SIG-M5 treated with dmso at 0.1 percent for 504 hours (cell line): ENCODE data around the gene IL17REL.

Experiments used
- DNase-seq: peaks from one replicate; lab custom pipeline; 2025; ENCODE audit not compliant: unreplicated experiment; lab: John Stamatoyannopoulos, UW

Gene IL17REL

DNA sequence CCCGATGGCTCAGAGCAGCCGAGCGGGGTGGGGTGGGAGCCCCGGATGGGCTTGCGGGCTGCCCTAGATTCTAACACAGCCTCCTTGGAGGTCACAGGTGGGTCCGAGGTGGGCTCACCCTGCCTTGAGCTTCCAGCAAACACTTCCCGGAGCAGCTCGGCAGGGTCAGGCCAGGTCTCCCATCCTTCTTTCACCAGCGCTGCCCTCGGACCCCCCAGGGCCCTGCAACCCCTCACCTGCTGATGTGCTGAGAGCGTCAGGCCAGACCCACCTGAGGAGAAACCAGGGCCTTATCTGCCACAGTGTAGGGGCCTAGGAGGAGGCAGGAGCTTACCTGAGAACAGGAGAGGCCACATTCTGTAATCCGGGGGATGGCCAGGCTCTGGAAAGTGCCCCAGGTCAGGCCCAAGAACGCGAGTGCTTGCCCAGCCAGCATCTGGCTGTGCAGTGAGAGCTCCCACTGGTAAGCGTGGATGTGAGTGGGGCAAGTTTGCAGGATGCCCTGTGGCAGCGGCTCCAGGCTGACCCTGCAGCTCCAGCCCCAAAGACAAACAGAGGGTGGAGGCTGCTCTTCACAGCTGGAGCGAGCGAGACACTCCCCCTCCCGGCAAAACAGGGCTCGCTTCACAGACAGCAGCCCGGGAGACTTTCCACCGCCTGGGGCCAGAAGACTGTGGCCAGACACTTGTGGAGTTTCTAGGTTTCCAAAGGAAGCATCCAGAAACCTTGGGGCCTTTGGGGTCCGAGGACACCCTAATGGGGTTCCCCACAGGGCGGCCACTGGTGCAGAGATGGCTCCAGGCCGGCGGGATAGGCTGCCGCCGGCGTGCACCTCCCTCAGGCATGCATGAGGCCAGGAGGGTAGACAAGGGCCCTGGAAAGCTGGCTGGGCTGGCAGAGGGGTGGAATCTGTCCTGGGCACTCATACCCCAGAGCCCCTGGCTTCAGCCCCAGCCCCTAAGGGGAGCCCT, at the start of gene IL17REL:
TSS of gene IL17REL (minus strand) at position 555 of the 971 bp plus-strand sequence. CDS start at position 436, 119 bp downstream.
- DNase-seq, result no peak

- no peak for DNase-seq
Measured at GRCh38 chr22:50061824-50062355, 49.3 kb upstream of the IL17REL start.

DNA sequence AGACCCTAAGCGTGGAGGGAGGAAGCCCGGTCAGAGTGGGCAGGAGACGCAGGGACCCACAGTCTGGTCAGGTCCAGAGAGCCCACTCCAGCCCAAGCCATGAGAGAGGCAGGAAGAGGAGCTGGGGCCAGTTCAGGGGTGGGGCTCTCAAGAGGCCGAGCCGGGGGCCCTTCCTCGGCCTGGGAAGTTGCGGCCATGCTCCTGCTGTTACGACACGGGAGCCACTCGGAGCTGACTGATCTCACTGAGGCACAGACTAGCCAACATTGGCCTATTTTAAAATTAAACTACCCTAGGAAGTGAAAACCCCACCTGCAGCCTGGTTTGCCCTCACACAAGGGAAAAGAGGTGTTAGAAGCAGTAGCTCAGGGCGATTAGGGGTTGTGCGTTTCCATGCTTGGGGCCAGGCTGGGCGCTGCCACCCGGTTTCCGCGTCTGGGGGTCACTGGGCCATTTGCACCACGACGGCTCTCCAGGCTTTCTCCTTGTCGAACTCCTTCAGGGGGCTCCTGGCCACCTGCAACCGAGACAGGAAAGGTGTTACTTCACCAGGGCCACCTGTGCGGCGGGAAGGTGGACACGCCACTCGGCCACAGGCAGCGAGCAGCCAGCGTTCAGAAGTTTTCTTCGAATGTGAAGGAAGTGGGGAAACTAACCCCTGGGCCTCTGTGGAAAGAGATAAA, 48.7 kb upstream of the IL17REL start:
- no peak for DNase-seq

DNA sequence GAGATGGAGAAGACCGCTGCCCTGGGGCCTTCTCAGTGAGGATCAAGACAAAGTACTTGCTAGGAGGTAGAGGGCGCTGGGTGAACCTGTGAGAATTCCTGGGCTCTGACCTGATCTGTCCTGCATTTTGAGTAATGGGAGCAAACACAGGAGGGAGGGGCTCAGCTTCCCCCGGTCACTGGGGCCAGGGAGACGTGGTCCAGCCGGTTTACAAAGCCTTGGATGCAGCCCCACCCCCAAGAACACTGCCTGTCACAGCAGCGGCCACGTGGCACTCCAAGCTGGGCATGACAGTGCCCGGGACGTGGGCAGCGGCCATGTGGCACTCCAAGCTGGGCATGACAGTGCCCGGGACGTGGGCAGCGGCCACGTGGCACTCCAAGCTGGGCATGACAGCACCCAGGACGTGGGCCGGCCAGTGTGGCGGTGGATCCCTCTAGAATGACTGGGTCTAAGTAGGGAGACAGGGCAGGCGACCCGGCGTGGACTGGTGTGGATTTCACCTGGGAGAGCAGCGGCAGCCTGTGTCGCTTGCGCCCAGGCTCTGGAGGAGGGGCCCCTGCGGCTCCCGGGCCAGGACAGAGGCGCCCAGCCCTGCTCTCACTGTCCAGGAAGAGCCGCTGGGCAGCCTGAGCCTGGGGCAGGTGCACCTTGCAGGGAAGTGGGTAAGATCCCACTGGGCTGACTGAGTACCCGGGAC, 48.0 kb upstream of the IL17REL start:
- no peak for DNase-seq

GRCh38 chr22:50059881-50060262, 47.3 kb upstream of the IL17REL start:
- no peak for DNase-seq

GRCh38 chr22:50058906-50059880, 46.6 kb upstream of the IL17REL start:
- no peak for DNase-seq

DNA sequence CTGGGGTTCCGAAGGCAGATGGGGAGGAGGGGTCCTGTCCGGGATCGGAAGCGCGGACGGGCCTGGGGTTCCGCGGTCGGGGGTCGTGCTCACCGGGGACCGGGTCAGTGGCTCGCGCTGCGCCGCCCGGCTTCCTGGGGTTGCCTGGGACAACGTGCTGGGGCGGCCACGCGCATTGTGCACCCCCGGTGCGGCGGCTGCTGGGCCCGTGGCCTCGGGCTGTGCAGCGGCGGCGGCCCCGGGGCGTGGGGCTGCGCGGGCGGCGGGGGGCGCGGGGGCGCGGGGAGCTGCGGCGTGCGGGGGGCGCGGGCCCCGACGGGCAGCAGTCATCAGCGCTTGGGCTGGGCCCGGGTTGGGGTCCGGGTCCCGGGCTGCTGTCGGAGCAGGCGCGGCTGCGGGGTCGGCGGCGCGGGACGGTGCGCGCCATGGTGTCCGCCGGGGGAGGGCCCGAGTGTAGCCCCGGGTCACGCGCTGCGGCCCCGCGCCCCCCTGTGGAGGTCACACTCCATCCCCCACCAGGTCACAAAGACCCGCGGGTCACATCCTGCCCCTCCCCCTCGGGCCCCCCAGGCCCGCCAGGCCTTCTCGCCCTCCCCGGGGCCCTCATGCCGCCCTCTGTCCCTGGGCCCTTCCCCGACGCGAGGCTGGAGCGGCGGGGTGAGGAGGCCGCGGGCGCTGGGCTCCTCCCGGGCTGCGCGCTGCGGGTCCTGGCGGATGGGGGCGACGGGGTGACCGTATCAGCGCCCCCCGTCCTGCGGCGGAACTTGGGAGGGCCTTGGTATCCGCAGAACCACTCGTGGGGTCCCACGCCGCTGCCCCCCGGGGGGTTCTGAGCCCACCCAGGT, 45.7 kb upstream of the IL17REL start, which contains the start of gene TTLL8:
TSS of gene TTLL8 (minus strand) at position 238 of the 845 bp plus-strand sequence.
- no peak for DNase-seq

DNA sequence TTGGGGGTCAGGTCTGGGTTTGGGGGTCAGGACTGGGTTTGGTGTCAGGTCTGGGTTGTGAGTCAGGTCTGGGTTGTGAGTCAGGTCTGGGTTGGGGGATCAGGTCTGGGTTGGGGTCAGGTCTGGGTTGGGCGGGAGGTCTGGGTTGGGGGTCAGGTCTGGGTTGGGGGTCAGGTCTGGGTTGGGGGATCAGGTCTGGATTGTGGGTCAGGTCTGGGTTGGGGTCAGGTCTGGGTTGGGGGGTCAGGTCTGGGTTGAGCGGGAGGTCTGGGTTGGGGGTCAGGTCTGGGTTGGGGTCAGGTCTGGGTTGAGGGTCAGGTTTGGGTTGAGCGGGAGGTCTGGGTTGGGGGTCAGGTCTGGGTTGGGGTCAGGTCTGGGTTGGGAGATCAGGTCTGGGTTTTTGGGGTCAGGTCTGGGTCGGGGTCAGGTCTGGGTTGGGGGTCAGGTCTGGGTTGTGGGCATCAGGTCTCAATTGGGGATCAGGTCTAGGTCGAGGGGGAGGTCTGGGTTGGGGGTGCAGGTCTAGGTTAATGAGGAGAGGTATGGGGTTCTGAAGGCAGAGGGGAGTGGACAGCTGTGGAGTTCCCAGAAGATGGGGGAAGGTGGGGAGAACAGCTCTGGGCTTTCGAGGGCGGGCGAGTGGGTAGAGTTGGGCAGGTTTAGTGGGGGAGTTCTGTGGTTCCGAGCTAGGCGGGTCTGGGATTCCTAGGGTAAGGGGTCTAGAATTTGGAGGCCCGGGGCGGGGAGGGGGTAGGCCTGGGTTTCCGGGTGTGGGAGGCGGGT, 44.9 kb upstream of the IL17REL start:
- DNase-seq, result no peak

DNA sequence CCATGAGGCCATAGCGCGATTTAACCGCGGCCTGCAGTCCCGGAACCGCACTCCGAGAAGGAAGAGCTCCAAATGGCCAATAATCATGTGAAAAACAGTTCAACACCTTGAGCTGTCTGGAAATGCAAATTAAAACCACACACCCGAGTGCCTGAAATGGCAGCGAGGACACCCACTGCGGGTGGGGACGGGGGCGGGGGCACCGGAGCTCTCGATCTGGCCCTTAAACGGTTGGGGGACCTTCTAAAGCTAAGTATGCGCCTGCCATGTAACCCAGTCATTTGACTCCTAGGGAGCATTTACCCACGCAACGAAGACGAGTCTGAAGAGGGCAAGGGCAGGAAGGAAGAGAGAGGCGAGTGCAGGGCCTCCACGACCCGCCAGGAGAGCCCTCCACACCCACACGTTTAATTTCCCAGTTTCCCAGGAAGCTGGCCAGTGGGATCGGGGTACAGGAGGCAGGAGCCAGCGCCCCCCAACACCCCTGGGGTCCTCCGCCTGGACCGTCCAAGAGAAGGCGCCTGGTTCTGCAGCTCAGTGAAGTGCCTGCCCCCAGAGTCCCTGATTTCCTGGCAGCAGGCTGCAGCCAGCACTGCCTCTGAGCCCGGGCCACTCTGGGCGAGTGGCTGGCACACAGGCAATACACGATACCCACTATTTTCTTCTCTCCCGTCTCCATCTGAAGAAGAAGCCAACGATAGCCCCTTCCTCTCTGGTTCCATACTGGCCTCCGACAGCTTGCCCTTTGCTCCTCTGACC, 43.8 kb upstream of the IL17REL start:
- no peak for DNase-seq

- no peak for DNase-seq
Measured at GRCh38 chr22:50053861-50054260, 41.3 kb upstream of the IL17REL start.

- no peak for DNase-seq
Measured at GRCh38 chr22:50051930-50052329, 39.4 kb upstream of the IL17REL start.

GRCh38 chr22:50049299-50050195, 37.0 kb upstream of the IL17REL start:
- no peak for DNase-seq

DNA sequence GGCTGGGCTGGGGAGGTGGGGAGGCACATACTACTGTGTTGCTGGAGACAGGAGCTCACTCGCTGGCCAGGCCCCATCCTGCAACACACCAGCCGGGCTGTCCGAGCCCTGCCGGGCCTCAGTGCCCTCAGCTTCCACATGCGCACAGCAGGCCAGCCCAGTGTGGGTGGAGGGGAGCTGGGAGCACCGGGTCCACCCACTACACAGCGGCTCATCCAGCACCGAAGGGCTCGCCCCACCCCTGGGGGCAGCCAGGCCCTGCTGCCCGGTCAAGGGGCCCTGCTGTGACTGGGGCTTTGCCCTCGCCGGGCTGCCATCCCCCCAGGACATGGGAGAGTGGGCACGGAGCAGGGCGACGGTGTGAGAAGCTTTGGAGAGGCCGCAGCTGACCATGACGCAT, 36.3 kb upstream of the IL17REL start:
- DNase-seq, result no peak

DNA sequence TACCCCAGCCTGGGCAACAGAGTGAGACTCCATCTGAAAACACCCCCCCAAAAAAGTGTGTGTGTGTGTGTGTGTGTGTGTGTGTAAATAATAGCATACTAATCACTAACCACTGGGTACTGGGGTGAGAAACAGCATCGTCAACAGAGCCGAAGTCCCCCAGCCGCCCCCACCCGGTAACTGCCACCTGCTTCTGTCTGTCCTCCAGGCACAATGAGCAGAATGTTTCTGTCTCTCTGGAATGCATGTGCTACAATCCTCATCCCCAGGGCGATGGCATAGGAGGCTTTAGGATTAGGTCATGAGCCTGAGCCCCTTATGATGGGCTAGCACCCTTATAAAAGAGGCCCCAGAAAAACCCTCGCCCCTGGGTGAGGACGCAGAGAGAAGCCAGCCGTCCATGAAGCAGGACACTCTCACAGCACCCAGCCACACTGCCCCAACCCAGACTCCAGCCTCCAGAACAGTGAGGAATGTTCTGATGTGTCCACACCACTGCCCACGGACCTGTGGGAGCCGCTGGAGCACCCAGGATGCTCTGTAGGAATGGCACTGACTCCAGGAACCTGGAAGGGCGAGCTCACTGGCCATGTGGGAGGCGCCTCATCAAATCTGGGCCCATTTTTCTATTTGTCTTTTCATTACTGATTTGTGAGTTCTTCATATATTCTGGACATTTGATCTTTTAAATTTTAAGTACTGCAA, 35.6 kb upstream of the IL17REL start:
- DNase-seq, result no peak

GRCh38 chr22:50047346-50047745, 34.8 kb upstream of the IL17REL start:
- DNase-seq, result no peak
